H9 (cell line): ENCODE data around the gene LIMK2. TPM values are rescaled to one million over a fixed set of nuclear protein-coding genes. Genes with fewer than 3 reads are reported as not detected.
A peak's percentile ranks its signal among the peaks of the same experiment; 100 is the strongest.

ENCODE experiments used
- DNase-seq: peaks from one replicate; pipeline ENCODE4 v3.0.0-alpha.2; 2017
- H2AFZ ChIP-seq: one replicate; pipeline ENCODE4 v1.6.1; 2013; ENCODE audit warnings: mild to moderate bottlenecking, low read length, control low read depth, moderate library complexity
- H2AK5ac ChIP-seq: 2 replicates; pipeline ENCODE4 v1.6.1; 2013; ENCODE audit warnings: low read length, control low read depth, mixed read lengths; ENCODE audit not compliant: insufficient read length
- H2BK120ac ChIP-seq: one replicate; pipeline ENCODE4 v1.6.1; 2013; ENCODE audit warnings: low read depth, mild to moderate bottlenecking, low read length, control low read depth, inconsistent platforms; ENCODE audit not compliant: poor library complexity, severe bottlenecking
- H2BK12ac ChIP-seq: 2 replicates; pipeline ENCODE4 v1.6.1; 2013; ENCODE audit warnings: low read length, control low read depth, mixed read lengths, low read depth; ENCODE audit not compliant: insufficient read length
- H2BK15ac ChIP-seq: 2 replicates; pipeline ENCODE4 v1.6.1; 2013; ENCODE audit warnings: low read depth, low read length, control low read depth
- H2BK20ac ChIP-seq: one replicate; pipeline ENCODE4 v1.6.1; 2013; ENCODE audit warnings: low read depth, mild to moderate bottlenecking, low read length, control low read depth, inconsistent platforms; ENCODE audit not compliant: poor library complexity, severe bottlenecking
- H2BK5ac ChIP-seq: 2 replicates; pipeline ENCODE4 v1.6.1; 2013; ENCODE audit warnings: low read length, control low read depth, mixed read lengths; ENCODE audit not compliant: insufficient read length
- H3K14ac ChIP-seq: 2 replicates; pipeline ENCODE4 v1.6.1; 2013; ENCODE audit warnings: low read length, control low read depth; ENCODE audit not compliant: insufficient read depth
- H3K18ac ChIP-seq: 2 replicates; pipeline ENCODE4 v1.6.1; 2013; ENCODE audit warnings: low read depth, mild to moderate bottlenecking, mixed read lengths, low read length, control low read depth; ENCODE audit not compliant: insufficient read length
- H3K23ac ChIP-seq: 2 replicates; pipeline ENCODE4 v1.6.1; 2013; ENCODE audit warnings: low read length, control low read depth, mixed read lengths, low read depth; ENCODE audit not compliant: insufficient read length
- H3K23me2 ChIP-seq: 2 replicates; pipeline ENCODE4 v1.6.1; 2013; ENCODE audit warnings: low read depth, mild to moderate bottlenecking, mixed read lengths, low read length, control low read depth; ENCODE audit not compliant: insufficient read length, poor library complexity, severe bottlenecking
- H3K27ac ChIP-seq: 2 replicates; pipeline ENCODE4 v1.5.1; 2013; ENCODE audit warnings: low read length, control low read depth, mixed read lengths, low read depth; ENCODE audit not compliant: insufficient read length
- H3K27me3 ChIP-seq: 2 replicates; pipeline ENCODE4 v1.6.1; 2013; ENCODE audit warnings: low read length, control low read depth, inconsistent platforms; ENCODE audit not compliant: insufficient read depth
- H3K4ac ChIP-seq: 2 replicates; pipeline ENCODE4 v1.6.1; 2013; ENCODE audit warnings: low read depth, mild to moderate bottlenecking, control low read depth, inconsistent platforms, low read length, moderate library complexity
- H3K4me1 ChIP-seq: 2 replicates; pipeline ENCODE4 v1.6.1; 2013; ENCODE audit warnings: low read length, control low read depth, inconsistent platforms; ENCODE audit not compliant: insufficient read depth
- H3K4me2 ChIP-seq: 2 replicates; pipeline ENCODE4 v1.6.1; 2013; ENCODE audit warnings: low read length, control low read depth, mixed read lengths; ENCODE audit not compliant: insufficient read length, insufficient read depth
- H3K56ac ChIP-seq: 2 replicates; pipeline ENCODE4 v1.6.1; 2013; ENCODE audit warnings: low read depth, mild to moderate bottlenecking, mixed read lengths, low read length, control low read depth; ENCODE audit not compliant: insufficient read length
- H3K79me1 ChIP-seq: 2 replicates; pipeline ENCODE4 v1.6.1; 2013; ENCODE audit warnings: low read depth, mild to moderate bottlenecking, moderate library complexity, low read length, control low read depth, inconsistent platforms; ENCODE audit not compliant: insufficient read depth, poor library complexity, severe bottlenecking
- H3K79me2 ChIP-seq: 2 replicates; pipeline ENCODE4 v1.6.1; 2013; ENCODE audit warnings: low read length, control low read depth, inconsistent platforms; ENCODE audit not compliant: insufficient read depth
- H3K9ac ChIP-seq: 2 replicates; pipeline ENCODE4 v1.6.1; 2013; ENCODE audit warnings: low read length, control low read depth, mixed read lengths; ENCODE audit not compliant: insufficient read length; ENCODE audit errors: extremely low read depth
- H3K9me3 ChIP-seq: one replicate; pipeline ENCODE4 v1.6.1; 2013; ENCODE audit warnings: low read depth, low read length, inconsistent platforms; ENCODE audit not compliant: control insufficient read depth
- H3T11ph ChIP-seq: one replicate; pipeline ENCODE4 v1.6.1; 2013; ENCODE audit warnings: mild to moderate bottlenecking, low read length, control low read depth, inconsistent platforms
- H4K20me1 ChIP-seq: one replicate; pipeline ENCODE4 v1.6.1; 2013; ENCODE audit not compliant: control insufficient read depth, insufficient read length, insufficient read depth
- H4K5ac ChIP-seq: 2 replicates; pipeline ENCODE4 v1.6.1; 2013; ENCODE audit warnings: low read depth, mild to moderate bottlenecking, mixed read lengths, low read length, control low read depth; ENCODE audit not compliant: insufficient read length
- H4K8ac ChIP-seq: replicated peaks from 2 replicates; pipeline ENCODE4 v1.6.1; 2013; ENCODE audit warnings: low read length, control low read depth, mixed read lengths, low read depth; ENCODE audit not compliant: insufficient read length
- H4K91ac ChIP-seq: 2 replicates; pipeline ENCODE4 v1.6.1; 2013; ENCODE audit warnings: low read depth, mild to moderate bottlenecking, moderate library complexity, mixed read lengths, low read length, control low read depth; ENCODE audit not compliant: insufficient read length
- H3K27ac Mint-ChIP-seq, 3 experiments: 2 replicates in 2 of 3; 3 replicates in 1 of 3; pipeline ENCODE4 v1.8.0; 2020 to 2021; ENCODE audit warnings: mixed read lengths in 3 of 3, mild to moderate bottlenecking in 1 of 3, moderate library complexity in 1 of 3
- H3K27me3 Mint-ChIP-seq: 2 replicates; pipeline ENCODE4 v1.8.0; 2021; ENCODE audit warnings: low read depth, mild to moderate bottlenecking, moderate library complexity, mixed read lengths
- H3K36me3 Mint-ChIP-seq, 3 experiments: 2 replicates in 2 of 3; 3 replicates in 1 of 3; pipeline ENCODE4 v1.8.0; 2020 to 2021; ENCODE audit warnings: low read depth in 3 of 3, mixed read lengths in 3 of 3; ENCODE audit not compliant: insufficient read depth in 1 of 3
- H3K4me1 Mint-ChIP-seq, 2 experiments: 2 replicates each; pipeline ENCODE4 v1.8.0; 2020; ENCODE audit warnings: mixed read lengths in 2 of 2
- H3K4me3 Mint-ChIP-seq, 2 experiments: 2 replicates in 1 of 2; 3 replicates in 1 of 2; pipeline ENCODE4 v1.8.0; 2020 to 2021; ENCODE audit warnings: mild to moderate bottlenecking in 2 of 2, mixed read lengths in 2 of 2, moderate library complexity in 1 of 2
- H3K9me3 Mint-ChIP-seq, 2 experiments: 2 replicates in 1 of 2; 3 replicates in 1 of 2; pipeline ENCODE4 v1.8.0; 2020; ENCODE audit warnings: mild to moderate bottlenecking in 2 of 2, mixed read lengths in 2 of 2, moderate library complexity in 1 of 2
- CTCF ChIP-seq: fragments of 200-600 bp; sonication (generic); conservative IDR thresholded peaks from 3 replicates; pipeline ENCODE4 v1.8.0; 2021; ENCODE audit warnings: antibody characterized with exemption, mild to moderate bottlenecking
- WGBS: extraction: QIAGEN DNeasy Blood & Tissue Kit; methylation state at CpG from one replicate; pipeline ENCODE4 v1.1.7; 2013; ENCODE audit warnings: missing lambda C conversion rate, low lambda C conversion rate, mixed read lengths; ENCODE audit not compliant: insufficient read length; ENCODE audit errors: extremely low coverage; 5-methylcytosine and 5-hydroxymethylcytosine counted together
- total RNA-seq: library from RNA; stranded (reverse); gene quantifications from 2 replicates; pipeline ENCODE4 v1.2.1, GENCODE V29; 2021

The LIMK2 gene
- total RNA-seq, 1 experiment from 2014 or later: 51.3 TPM

GRCh38 chr22:31290494-31291471 lies 78.7 kb downstream of the LIMK2 start:
- no peaks in the 10 kb centered on the region; a peak in 1 of 5 replicates for H3K9me3 Mint-ChIP-seq
- H4K5ac ChIP-seq: no peak overlapping the region
- H4K91ac ChIP-seq: no peak overlapping the region
- no peak overlapping the region for H2BK15ac ChIP-seq
- peak overlapping the region in 2 of 3 experiments; percentile 48 to 65; a peak in 3 of 7 replicates for H3K27ac Mint-ChIP-seq
- no peak overlapping the region for H3K27ac ChIP-seq
- no peak overlapping the region for H4K8ac ChIP-seq
- peaks cover 11% of the 10 kb centered on the region for H3K23me2 ChIP-seq
- H3K4me1 ChIP-seq: no peaks in the 10 kb centered on the region; the same call in 1 of the 2 replicates
- no peak overlapping the region for H3K23ac ChIP-seq
- H3T11ph ChIP-seq: no peak overlapping the region
- H2AFZ ChIP-seq: peak overlapping the region; percentile 34
- no peaks in the 10 kb centered on the region for H4K20me1 ChIP-seq
- H3K79me2 ChIP-seq: no peaks in the 10 kb centered on the region
- H3K14ac ChIP-seq: peak overlapping the region; percentile 78
- H2BK120ac ChIP-seq: no peak overlapping the region
- no peaks in the 10 kb centered on the region for H3K9me3 ChIP-seq
- H3K9ac ChIP-seq: peak overlapping the region; percentile 74
- peak; percentile 95 for DNase-seq
- peak overlapping the region; percentile 65 for H3K18ac ChIP-seq
- no peak overlapping the region for H3K4ac ChIP-seq
- H3K4me1 Mint-ChIP-seq: peaks cover 19 to 26% of the 10 kb centered on the region in 2 experiments
- no peak overlapping the region for H2BK5ac ChIP-seq
- H3K79me1 ChIP-seq: no peaks in the 10 kb centered on the region
- H3K4me3 Mint-ChIP-seq: peak overlapping the region; percentile 69 to 82
- no peak overlapping the region for H2BK20ac ChIP-seq
- peak overlapping the region; percentile 80 for H2BK12ac ChIP-seq
- H3K27me3 ChIP-seq: peaks cover 2% of the 10 kb centered on the region; the same call in 1 of the 2 replicates
- peaks cover 25% of the 10 kb centered on the region for H3K27me3 Mint-ChIP-seq
- no peaks in the 10 kb centered on the region; a peak in 1 of 7 replicates for H3K36me3 Mint-ChIP-seq
- TF ChIP-seq CTCF: no peak
- no CpG with 5 or more reads among the region's 95 CpGs for WGBS
- no peak overlapping the region for H3K56ac ChIP-seq
- no peak overlapping the region for H2AK5ac ChIP-seq
- H3K4me2 ChIP-seq: peak overlapping the region; percentile 72
